WTC11 (cell line): ENCODE data around the gene PLCG1.

Experiments used
- CREM ChIP-seq: sonication (generic); formaldehyde crosslinking; IDR thresholded peaks from 2 replicates; pipeline ENCODE4 v1.8.1; 2022; ENCODE audit warnings: mild to moderate bottlenecking, missing genetic modification reagents, moderate library complexity
- CTCF ChIP-seq: fragments of 200-600 bp; IDR thresholded peaks from 2 replicates; pipeline ENCODE4 v1.8.0; 2022; ENCODE audit warnings: antibody characterized with exemption
- FOXK1 ChIP-seq: sonication (generic); formaldehyde crosslinking; IDR thresholded peaks from 2 replicates; pipeline ENCODE4 v1.8.0; 2022; ENCODE audit warnings: mild to moderate bottlenecking, moderate library complexity, missing genetic modification reagents
- GABPB1 ChIP-seq: sonication (generic); formaldehyde crosslinking; IDR thresholded peaks from 2 replicates; pipeline ENCODE4 v1.8.1; 2023; ENCODE audit warnings: mild to moderate bottlenecking, missing genetic modification reagents
- JAZF1 ChIP-seq: fragments of 250-450 bp; sonication (Bioruptor Pico); IDR thresholded peaks from 2 replicates; pipeline ENCODE4 v1.9.0; 2021; ENCODE audit warnings: moderate library complexity, mild to moderate bottlenecking, inconsistent platforms
- MAX ChIP-seq: sonication (generic); formaldehyde crosslinking; IDR thresholded peaks from 2 replicates; pipeline ENCODE4 v1.8.0; 2022; ENCODE audit warnings: mild to moderate bottlenecking, missing genetic modification reagents
- TEAD4 ChIP-seq: sonication (generic); formaldehyde crosslinking; IDR thresholded peaks from 2 replicates; pipeline ENCODE4 v1.8.0; 2022; ENCODE audit warnings: mild to moderate bottlenecking, missing genetic modification reagents
- ZNF232 ChIP-seq: sonication (generic); formaldehyde crosslinking; IDR thresholded peaks from 2 replicates; pipeline ENCODE4 v1.8.0; 2022; ENCODE audit warnings: mild to moderate bottlenecking, missing genetic modification reagents
- ZSCAN18 ChIP-seq: fragments of 250-450 bp; sonication (Bioruptor Pico); IDR thresholded peaks from 2 replicates; pipeline ENCODE4 v2.1.2; 2022; ENCODE audit warnings: mild to moderate bottlenecking, moderate library complexity

GRCh38 chr20:41136680-41137613 is at the start of gene PLCG1:
- TF ChIP-seq CTCF (no peak), TEAD4 (CRISPR knock-in tag) (no peak), FOXK1 (peak; percentile 36; the same call in 1 of the 2 replicates), JAZF1 (CRISPR knock-in tag) (no peak), CREM (CRISPR knock-in tag) (no peak), ZSCAN18 (no peak), ZNF232 (CRISPR knock-in tag) (peak; percentile 20; the same call in 1 of the 2 replicates), GABPB1 (CRISPR knock-in tag) (peak; percentile 40; the same call in 1 of the 2 replicates), MAX (CRISPR knock-in tag) (peak; percentile 74; the same call in 1 of the 2 replicates)
